Retinal pigment epithelial cell (primary cell): ENCODE results near the gene FOXQ1.

Experiments used
- DNase-seq: peaks from one replicate; pipeline ENCODE4 v3.0.0-alpha.2; 2010; ENCODE audit warnings: low read depth
- H3K4me3 ChIP-seq: 2 replicates; pipeline ENCODE4 v1.5.1; 2011; ENCODE audit warnings: mild to moderate bottlenecking, low read length, control low read depth, moderate library complexity
- CTCF ChIP-seq: conservative IDR thresholded peaks from 2 replicates; pipeline ENCODE4 v1.5.1; 2011; ENCODE audit warnings: low read depth, low read length, control low read depth, inconsistent platforms

FOXQ1 gene

GRCh38 chr6:1267057-1267732 lies 44.7 kb upstream of the FOXQ1 start:
- peak; percentile 73 for DNase-seq
- no peak for TF ChIP-seq CTCF
- H3K4me3 ChIP-seq: no peak overlapping the region

GRCh38 chr6:1267790-1268762 lies 43.8 kb upstream of the FOXQ1 start:
- H3K4me3 ChIP-seq: no peak overlapping the region
- no peak for TF ChIP-seq CTCF
- DNase-seq: no peak

DNA sequence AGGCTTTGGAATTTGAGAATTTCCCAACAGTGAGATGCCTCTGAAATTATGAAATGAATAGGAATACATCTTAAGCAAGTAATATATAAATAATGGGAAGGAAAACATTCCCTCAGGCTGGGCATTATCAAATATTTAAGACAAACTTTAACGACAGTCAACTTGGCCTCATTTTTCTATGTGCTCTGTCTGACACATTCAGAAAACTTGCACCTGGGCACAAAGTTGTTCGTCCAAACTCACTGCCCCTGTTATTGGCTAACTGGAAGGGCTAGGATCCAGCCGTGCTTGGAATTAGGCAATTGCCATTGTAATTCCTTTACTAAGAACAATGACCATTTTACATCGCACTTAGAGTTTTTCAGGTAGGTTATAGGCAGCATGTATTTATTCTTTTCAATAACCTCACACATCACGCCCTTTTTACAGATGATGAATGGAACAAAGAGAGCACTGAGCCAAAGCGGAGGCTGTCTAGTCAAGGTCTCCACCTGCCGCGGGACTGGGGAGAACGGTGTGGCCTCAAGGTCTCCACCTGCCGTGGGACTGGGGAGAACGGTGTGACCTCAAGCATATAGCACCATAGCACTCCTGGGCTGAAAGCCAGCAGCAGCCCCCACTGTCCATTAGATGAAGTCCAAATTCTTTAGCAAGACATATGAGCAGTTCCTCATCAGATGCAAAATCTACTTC lies 40.7 kb upstream of the FOXQ1 start:
- H3K4me3 ChIP-seq: no peak overlapping the region
- no peak for TF ChIP-seq CTCF
- no peak for DNase-seq

DNA sequence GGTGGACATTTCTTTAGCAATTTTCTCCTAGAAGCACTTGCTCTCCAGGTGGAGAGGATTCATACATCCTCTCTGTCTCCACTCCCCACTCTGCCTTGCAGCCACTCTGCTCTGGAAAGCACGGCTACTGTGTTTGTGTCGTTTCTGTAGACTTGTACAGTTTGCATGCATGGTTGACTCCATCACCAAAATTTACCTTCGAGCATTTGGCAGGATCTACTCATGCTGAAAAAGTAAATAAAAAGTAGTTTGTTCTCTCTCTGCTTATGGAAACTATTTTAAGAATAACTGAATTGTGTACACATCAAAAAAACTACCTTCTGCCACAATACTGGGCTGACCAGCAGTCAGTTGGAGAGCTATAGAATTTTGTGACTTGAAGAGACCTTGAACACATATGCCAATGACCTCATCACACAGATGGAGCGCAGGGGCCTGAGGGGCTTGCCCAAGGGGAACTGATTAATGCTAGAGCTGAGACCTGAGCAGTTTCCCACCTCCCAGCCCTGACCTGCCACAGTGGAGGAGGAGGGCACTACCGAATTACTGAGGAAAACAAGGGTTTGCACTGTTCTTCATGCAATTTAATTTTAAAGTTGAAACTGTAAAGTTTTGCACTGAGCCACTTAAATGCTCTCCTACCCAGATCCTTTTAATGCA lies 33.7 kb upstream of the FOXQ1 start:
- no peak for DNase-seq
- no peak overlapping the region for H3K4me3 ChIP-seq
- no peak for TF ChIP-seq CTCF

DNA sequence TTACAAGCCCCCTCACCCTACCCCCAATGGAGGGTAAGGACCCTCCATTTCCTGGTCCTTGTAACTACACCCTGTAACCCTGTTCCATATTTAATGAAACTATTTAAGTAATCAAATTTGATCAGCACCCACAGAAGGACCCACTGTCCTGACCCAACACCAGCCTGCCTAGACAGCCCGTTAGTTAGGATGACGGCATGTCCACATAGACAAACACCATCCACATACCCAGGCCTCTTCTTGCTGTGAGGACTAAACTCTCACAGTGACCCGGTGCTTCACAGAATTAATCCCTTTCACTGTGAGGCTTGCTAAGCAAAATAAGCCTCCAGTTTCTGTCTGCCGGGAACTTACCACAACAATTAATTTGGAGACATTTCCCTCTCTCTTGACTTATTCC lies 32.8 kb upstream of the FOXQ1 start:
- DNase-seq: no peak
- no peak for TF ChIP-seq CTCF
- H3K4me3 ChIP-seq: no peak overlapping the region

GRCh38 chr6:1280666-1281300 lies 31.1 kb upstream of the FOXQ1 start:
- no peak for TF ChIP-seq CTCF

More at GRCh38 chr6:1280666-1281300, 31.1 kb upstream of the FOXQ1 start:
- H3K4me3 ChIP-seq: no peak overlapping the region
- DNase-seq: no peak
